ENCODE results near the gene LRRC47.
A peak's percentile ranks its signal among the peaks of the same experiment; 100 is the strongest.

Gene LRRC47

DNA sequence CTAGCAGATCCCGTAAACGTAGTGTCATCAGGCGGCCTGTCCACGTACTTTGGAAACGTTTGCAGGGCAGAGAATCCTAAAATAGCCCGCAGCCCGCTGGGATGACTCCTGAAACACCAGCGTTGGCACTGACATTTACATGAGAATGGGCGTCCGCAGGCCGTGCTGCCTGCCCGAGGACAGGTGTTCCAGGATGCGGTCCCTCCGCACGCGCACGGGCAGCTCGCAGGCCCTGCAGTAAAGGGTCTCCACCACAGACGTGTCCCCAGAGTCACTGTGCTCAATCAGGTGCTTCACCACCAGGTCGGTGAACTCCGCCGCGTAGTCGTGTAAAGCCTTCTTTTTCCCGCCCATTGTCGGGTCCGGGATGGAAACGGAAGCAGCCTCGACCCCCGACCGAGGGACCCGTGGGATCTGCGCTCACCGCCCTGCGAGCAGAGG lies 49.9 kb downstream of the LRRC47 start:
- no peak for DNase-seq

DNA sequence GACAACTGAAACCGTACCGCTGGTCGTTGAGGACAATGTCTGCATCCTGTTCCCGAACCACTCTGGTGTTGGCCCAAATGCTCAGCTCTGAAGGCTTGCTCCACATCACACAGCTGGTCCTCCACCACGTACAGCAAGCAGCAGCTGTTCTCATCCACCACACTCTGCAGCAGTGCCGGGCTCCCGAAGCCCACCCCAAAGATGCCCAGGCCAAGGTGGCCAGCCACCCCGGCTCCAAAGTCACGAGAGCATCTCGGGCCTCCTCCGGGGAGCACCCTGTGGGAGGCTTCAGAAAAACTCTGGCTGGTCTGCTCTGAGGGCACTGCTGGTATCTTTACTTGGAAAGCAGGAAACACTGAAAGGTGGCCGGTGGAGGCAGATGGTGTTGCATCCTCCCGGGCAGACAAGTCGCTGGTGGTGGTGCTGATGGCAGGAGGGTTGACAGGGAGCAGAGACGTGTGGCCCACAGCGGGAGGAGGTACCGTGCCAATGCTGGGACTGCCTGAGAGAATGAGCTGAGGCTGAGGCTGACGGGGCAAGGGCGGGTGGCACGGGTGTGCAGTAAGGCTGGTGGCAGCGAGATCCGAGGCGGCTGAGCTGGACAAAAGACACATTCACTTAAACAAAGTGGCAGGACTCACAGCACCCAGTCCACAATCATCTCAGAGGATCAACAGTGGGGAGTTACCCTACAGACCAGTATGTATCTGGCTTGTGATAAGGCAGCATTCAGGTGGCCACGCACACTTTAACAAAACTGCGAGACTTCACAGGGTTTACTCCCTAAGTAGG lies 50.5 kb downstream of the LRRC47 start:
- DNase-seq = no peak

DNA sequence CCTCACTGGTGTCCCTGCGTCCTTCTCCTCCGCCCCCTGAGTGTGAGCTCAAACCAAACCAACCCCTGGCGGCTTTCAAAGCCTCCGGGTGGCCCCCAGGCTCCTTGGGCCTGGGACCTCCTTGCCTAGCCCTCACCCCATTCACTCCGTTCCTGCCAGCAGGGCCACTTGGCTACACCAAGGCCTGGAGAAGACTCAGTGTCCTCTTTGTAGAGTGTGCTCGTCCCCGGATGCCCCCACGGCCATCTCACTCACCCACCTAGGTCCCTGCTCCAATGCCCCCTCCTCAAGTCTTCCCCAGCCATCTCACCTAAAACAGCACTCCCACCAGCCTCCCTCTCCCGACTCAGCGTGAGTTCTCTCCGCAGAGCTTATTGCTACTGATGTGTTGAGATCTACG lies 51.2 kb downstream of the LRRC47 start:
- no peak for DNase-seq

DNA sequence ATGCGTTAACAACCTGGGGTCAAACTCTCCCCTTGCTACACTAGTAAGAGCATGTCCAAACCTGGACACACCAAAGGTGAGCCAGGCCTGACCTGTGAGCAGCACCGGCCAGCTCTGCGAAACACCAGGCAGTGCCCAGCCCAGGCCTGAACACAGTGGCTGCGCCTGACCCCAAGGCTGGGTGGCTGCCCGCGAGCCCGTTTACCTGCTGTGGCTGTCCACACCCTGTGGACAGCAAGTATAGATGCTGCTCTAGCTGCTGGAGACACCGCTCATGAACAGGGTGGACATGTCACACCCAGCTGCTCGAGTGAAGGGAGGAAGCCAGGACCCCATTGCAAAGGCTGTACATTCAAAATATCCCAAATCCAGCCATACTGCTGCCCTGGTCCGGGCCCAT lies 51.7 kb downstream of the LRRC47 start:
- DNase-seq = no peak

DNA sequence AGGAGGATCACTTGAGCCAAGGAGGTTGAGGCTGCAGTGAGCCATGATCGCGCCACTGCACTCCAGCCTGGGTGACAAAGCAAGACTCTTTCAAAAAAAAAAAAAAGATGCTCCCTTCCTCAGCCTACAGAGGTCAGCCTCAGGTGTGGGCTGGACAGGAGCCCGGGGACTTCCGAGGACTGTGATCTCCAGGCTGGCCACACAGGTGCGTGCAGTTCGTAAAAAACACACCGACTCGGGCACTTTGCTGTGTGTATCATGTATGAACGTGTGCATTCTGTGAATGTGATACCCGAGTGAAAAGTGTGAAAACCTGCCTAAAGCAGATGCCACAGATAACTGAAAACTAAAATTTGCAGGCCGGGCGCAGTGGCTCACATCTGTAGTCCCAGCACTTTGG lies 52.5 kb downstream of the LRRC47 start:
- DNase-seq = no peak

DNA sequence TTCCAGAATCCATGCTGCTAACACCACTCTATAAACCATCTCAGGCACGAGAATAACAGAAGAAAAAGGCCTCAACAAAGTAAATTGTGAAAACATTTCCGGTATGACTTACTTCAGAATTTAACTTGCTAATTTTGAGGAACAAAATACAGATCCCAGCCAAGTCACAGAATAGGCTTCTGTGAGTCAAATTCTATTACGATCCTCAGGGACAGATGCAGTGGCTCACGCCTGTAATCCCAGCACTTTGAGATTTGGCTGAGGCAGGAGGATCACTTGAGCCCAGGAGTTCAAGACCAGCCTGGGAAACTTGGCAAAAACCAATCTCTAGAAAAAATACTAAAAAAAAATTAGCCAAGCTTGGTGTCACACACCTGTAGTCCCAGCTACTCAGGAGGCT lies 52.9 kb downstream of the LRRC47 start:
- no peak for DNase-seq

DNA sequence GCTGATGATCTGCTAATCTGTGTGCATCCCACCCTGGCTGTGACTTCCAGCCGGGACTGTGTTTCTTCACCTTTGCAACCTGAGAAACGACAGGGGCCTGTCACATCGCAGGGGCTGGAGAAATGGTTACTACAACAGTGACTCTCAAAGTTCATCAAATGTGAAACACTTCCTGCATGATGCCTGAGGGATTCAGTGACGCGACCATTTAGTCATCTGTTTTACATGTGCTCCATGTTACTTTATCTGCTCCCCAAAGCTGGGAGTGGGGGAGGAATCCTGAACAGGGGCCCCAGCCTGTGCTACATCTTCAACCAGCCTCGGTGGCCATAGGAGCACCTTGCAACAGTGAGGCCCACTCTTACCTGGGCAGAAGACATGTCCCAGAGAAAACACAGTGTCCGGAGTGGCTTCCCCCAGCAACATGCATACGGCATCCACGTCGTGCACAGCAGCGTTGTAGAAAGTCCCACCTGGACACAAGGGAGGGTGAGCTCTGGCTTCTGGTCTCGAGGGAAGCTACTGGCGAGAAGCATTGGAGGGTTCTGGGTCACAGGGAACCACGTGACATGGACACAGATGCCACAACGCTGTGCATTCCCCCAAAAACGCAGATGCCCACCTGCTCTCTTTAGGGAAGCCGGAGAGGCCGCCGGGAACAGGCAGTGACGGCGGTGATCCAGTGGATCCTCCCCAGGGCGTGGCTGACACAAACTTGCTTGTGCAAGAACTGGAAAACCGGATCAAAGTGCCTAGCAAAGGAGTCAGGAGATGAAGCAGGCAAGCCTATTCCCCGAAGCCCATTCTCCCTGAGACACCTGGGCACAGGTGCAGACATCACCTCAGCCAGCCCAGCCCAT lies 53.6 kb downstream of the LRRC47 start:
- no peak for DNase-seq

DNA sequence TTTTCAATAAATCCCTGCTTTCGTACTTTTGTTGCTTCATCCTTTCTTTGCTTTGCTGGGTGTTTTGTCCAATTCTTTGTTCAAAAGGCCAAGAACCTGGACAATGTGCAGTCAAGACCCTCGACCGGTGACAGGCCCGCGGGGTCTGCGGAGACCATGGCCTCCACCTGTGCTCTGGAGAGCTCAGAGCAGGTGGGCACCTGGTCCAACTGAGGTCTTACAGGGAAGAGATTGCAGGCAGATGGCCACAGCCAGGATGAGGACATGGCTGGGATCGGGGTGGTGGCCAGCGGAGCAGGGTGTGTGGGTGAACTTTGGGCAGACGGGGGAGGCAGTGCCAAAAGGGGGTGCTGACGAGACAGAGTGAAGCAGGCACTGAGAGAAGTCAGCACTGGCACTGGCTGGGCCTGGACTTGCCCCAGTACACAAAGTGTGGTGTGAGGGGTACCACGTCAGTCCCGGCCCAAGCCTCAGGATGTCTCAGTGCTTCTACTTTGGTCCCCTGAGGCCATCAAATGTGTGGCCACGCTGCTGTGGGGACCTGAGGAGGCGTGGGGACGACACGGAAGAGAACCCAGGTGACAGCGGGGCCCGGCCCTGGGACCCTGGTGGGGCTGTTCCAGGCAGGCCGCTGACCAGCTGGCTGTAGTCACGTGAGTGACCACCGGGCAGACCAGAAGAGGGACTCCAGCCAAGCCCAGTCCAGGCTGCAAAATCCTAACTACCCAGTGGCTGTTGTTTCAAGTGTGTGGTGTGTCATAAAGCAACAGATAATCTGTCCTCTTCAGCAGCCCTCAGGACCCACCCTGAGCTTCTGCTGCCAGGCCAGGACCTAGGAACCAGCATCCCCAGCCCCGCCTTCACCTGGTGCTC lies 54.5 kb downstream of the LRRC47 start:
- DNase-seq = no peak

DNA sequence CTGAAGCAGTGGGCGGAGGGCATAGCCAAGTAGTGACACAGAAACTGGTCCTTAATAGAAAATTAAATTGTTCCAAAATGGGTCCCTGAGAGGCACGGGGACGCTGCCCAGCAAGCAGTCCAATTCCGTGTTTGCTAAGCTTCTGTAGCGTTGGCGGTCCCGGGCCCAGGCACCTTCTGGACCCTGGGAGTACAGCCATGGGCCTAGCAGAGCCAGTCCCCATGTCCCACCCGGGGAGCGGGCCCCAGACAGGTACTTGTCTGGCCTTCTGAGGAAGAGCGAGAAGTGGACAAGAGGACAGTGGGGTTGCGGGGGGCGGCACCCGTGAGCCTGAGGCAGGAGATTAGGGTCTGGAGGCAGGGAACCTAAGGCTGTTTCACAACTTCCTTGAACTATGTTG lies 55.5 kb downstream of the LRRC47 start:
- DNase-seq = no peak

DNA sequence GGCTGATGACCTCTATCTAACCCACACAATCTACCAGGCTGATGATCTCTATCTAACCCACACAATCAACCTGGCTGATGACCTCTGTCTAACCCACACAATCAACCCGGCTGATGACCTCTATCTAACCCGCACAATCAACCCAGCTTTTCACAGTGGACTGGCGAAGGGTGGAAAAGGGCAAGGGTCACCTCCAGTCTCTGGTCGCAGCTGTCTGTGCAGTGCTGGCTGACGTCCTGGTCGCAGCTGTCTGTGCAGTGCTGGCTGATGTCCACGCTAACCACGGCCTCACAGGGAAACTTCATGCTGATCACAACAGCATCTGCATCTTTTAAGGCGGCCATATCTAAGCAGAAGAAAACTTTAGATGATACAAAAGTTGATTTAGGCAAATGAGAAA lies 56.3 kb downstream of the LRRC47 start:
- no peak for DNase-seq

DNA sequence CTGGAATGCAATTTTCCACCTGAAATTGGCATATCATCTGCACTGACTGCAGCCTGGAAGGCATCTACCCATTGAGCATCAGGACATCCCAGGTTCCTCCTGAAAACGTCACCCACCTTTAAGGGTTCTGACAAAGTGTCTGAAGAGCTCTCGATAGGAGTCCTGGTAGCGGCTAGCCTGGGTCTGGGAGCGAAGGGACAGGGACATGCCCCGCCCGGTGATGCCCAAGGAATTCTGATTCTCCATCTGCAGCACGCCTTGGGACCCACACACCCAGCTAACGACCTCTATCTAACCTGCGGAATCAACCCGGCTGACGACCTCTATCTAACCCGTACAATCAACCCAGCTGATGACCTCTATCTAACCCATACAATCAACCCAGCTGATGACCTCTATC lies 57.4 kb downstream of the LRRC47 start:
- DNase-seq = no peak

DNA sequence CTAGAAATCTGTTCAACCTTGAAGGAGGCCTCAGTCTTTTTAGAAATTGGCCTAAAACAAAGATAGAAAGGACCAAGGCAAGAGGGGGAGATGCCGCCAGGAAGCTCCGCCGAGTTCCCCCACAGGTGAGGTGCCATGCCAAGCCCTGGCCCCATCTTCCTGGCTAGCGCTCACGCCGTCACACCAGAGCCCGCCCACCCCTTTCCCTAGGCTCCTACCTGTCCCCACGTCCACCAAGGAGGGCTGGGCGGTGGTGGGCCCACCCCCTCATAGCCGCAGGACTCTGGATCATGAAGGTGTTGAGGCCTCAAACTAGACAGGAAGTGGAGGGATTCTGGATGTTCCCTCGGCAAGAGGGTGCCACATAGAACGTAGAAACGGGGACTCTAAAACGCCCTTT lies 59.6 kb downstream of the LRRC47 start:
- DNase-seq = no peak

DNA sequence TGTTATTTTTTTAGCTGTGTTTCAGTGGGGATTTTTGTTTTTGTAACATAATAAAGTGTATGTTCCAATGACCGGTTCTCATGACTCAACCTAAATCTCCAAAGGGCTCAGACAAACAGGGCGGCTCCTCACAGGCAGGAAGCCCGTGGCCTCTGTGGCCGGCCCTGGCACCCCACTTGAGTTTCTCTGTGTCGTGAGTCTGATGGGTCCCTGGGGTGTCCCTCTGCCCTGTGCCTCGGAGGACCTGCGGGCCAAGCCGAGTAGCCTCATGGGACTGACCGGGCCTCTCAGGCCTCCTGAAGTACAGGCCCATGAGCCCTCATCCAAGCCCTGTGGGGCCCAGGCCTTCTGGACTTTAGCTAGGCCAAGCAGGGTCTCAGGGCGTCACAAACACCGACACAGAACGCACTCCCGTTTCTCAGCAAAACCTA lies 60.2 kb downstream of the LRRC47 start:
- DNase-seq = no peak

DNA sequence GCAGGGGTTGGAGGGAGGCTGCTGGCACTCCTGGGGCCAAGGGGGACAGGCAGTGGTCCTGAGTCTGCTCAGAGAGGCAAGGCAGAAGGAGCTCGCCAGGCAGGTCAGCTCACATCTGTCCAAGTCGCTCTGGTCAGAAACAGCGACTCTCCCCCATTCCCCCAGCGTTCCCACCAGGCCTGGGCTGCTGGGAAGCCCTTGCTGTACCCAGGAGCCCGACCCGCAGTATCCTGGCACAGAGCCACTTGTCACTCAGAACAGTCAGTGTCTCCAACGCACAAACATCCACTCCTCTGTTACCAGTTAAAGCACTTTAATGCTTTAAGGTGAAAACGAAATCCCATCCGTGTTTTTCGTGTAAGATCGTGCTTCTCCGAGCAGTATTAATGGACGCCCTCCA lies 60.6 kb downstream of the LRRC47 start:
- no peak for DNase-seq

DNA sequence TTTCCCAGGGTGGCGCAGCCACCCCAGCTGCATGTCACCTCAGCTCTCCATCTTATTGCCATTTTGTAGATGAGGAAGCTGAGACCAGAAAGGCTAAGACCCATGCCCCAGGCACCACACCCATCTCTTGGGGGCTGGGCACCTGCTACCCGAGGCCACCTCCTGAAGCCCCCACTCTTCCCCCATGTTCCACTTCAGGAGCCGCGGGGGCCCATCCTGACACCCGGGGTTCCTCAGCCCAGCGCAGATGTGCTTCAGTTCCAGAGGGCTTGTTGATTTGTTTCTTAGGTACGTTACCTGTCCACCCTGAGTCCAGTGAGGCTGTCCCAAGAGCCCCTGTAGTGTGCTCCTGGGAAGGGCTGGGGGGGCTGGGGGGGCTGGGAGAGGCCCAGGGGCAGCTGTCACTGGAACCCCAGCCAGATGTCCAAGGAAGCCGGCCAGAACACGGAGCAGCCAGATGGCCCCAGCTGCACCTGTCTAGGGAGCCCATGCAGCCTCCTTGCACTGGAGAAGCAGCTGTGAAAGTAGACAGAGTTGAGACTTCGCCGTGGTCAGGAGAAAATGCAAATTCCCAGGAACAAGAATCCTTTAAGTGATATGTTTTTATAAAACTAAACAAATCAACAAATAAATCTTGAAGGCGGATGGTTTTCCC lies 61.1 kb downstream of the LRRC47 start:
- peak; percentile 38 for DNase-seq

DNA sequence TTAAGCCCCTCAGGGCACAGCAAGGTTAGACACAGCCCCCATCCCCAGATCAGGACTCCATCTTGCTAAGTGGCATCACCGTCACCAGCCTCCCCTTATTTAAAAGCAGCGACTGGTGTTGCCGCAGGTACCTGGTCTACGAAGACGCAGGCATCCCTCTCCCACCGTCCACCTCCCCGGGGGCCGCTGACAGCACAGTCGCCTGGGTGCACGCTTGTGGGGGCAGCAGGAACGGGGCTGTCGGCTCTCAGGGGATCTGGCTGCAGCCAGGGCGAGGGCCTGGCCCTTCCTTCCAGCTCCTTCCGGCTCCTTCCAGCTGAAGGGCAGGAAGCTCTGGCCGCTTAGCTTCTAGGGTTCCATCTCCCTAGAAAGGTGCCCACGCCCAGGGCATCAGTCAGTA lies 61.7 kb downstream of the LRRC47 start:
- no peak for DNase-seq

DNA sequence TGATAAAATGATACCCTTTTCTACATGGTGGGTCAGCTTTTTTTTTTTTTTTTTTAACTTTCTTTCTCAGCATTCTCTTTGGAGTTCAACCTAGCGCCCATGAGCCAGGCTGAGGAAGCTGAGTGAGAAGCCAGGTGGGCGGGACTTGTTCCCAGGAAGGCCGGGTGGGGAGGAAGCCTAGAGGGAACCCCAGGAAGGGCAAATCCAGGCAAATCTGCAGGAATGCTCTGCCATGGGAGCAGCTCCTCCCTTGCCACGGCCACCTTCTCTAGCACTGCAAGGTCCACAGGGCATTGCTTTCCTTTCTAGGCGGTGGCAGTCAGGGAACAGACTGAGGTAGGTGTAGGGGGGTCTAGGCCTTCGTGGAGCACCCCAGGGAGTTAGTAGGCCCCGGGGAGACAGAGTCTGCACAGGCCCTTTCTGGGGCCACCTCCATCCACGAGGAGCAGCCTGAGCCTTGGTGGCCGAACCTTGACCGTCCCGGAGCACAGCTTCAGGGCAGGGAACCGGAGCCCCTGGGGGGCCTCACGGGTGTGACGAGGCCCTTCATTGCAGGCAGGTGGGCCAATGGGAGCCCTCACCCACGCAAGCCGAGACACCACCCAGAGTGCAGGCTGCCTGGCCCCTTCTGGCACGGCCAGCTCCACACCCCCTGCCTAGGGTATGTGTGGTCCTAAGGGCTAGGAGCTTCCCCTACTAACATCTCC lies 62.3 kb downstream of the LRRC47 start:
- DNase-seq = no peak

DNA sequence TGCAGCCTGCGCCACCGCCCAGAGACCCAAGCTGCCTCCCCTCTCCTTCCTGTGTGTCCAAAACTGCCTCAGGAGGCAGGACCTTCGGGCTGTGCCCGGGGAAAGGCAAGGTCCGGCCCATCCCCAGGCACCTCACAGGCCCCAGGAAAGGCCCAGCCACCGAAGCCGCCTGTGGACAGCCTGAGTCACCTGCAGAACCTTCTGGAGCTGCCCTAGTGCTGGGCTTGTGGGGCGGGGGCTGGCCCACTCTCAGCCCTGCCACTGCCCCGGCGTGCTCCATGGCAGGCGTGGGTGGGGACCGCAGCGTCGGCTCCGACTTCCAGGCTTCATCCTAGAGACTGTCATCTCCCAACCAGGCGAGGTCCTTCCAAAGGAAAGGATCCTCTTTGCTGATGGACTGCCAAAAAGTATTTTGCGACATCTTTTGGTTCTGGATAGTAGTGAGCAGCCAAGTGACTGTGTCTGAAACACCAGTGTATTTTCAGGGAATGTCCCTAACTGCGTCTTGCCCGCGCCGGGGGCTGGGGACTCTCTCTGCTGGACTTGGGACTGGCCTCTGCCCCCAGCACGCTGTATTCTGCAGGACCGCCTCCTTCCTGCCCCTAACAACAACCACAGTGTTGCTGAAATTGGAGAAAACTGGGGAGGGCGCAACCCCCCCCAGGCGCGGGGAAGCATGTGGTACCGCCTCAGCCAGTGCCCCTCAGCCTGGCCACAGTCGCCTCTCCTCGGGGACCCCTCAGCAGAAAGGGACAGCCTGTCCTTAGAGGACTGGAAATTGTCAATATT lies 63.0 kb downstream of the LRRC47 start:
- DNase-seq = no peak

DNA sequence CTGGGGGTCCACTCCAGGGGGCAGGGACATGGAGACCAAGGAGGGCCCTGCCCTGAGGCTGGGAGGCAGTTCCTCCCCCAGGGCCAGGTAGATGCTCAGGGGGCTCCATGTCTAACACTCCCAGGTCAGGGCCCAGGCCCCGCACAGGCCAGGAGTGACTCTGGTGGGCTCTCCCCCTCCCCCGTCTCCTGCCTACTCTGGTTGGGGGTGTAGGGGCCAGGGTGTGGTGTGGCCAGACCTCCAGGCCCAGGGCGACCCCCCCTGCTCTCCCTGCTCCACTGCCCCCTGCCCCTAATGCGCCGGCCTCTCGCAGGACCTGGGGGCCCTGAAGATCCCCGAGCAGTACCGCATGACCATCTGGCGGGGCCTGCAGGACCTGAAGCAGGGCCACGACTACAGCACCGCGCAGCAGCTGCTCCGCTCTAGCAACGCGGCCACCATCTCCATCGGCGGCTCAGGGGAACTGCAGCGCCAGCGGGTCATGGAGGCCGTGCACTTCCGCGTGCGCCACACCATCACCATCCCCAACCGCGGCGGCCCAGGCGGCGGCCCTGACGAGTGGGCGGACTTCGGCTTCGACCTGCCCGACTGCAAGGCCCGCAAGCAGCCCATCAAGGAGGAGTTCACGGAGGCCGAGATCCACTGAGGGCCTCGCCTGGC lies 63.7 kb downstream of the LRRC47 start:
- no peak for DNase-seq

DNA sequence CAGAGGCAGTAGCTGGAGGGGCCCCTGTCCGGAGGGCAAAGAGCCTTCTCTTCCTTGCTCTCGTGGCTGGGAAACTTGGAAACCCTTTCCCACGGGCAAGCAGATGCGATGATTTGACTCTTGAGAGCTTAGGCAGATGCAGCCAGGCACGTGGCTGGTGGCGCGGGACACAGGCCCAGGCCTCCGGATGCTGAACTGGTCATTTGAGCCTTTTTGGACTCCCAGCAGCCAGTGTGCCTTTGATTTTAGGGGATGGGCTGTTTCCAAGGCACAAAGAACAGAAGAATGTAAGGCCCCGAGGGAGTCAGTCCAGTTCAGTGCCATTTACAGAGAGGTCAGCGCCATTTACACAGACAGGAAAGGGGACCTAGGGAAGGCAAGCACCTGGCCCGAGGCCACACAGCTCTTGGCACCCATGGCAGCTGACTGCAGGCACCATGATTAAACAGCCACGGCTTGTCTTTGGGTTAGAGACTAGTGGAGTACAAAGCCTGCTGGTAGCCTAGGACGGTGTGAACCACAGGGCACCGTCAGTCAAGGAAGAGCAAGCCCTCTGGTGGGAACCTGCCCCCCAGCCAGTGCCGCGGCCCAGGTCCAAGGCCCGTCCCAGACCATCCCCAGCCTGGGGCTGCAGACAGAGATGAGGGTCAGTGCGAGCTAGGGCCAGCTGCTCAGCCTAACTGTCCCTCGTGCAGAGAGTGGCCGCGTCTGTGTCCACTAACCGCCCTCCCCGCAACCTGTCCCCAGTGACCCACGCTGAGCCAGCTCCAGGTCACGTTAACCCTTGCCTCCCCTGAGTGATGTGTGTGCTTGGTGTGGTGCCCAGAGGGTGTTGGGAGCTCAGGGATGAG lies 64.5 kb downstream of the LRRC47 start:
- no peak for DNase-seq
